ENCODE data around the gene CADM4. TPM values are rescaled to one million over a fixed set of nuclear protein-coding genes. Genes with fewer than 3 reads are reported as not detected.

CADM4 gene
- total and polyA plus RNA-seq, 2 donors (not counting 1 experiment from before 2014, with no cell fraction given): 0.21 to 0.42 TPM

GRCh38 chr19:43575955-43576878 is 63.4 kb downstream of the CADM4 start:
- peaks cover 0 to 10% of the 10 kb centered on the region in 2 experiments for H3K36me3 ChIP-seq (replicated peaks in 1 of 2; ENCODE audit: control extremely low read depth in 1 of 2, control insufficient read depth in 1 of 2, extremely low read depth in 1 of 2, insufficient read depth in 2 of 2, low read length in 1 of 2)
- peak overlapping the region; percentile 38 to 98 (median 82) for H3K4me3 ChIP-seq (ENCODE audit: control extremely low read depth in 1 of 5, extremely low read depth in 1 of 5, insufficient read depth in 1 of 5, low read depth in 2 of 5, low read length in 4 of 5)

More at GRCh38 chr19:43575955-43576878, 63.4 kb downstream of the CADM4 start:
- intact Hi-C loops (cut with micrococcal nuclease): loop anchor here (1.0 kb wide), 5 partner anchors 13 to 206 kb away; partner anchors contain the start of genes IRGQ, ZNF428, ZNF575 and ZNF576
- H3K27ac ChIP-seq (ENCODE audit: low read length in 2 of 2): peak overlapping the region; percentile 38 to 63
- 79% methylated on average over 29 of the region's 37 CpGs for WGBS (ENCODE audit: insufficient coverage)
- peak overlapping the region; percentile 78 for H3K27ac Mint-ChIP-seq
- no peak for TF ChIP-seq EZH2 (IDR thresholded peaks at IDR 0.05; ENCODE audit: borderline replicate concordance, insufficient read depth, low read depth, low read length, poor library complexity, severe bottlenecking)
- TF ChIP-seq CTCF (IDR thresholded peaks at IDR 0.05): no peak
- no peaks in the 10 kb centered on the region for H4K20me1 ChIP-seq (ENCODE audit: control insufficient read depth, insufficient read depth, low read length, poor library complexity, severe bottlenecking)
- POLR2A ChIA-PET: interaction anchor here (0.6 to 3.3 kb wide), 4 partner anchors 17 to 178 kb away, joined by 3 to 15 read pairs (median 8); partner anchors contain the start of genes IRGQ, ZNF575 and ZNF576
- peak overlapping the region; percentile 59 for H2AFZ ChIP-seq (ENCODE audit: insufficient read depth, low read depth, low read length, poor library complexity, severe bottlenecking)
- peaks cover 35% of the 10 kb centered on the region for H3K4me1 Mint-ChIP-seq
- peak overlapping the region; percentile 84 for H3K4me2 ChIP-seq (replicated peaks; ENCODE audit: low read depth, low read length, poor library complexity, severe bottlenecking)
- DNase-seq (no peak), ATAC-seq (ENCODE audit: low read depth) (peak; percentile 5)
- no peaks in the 10 kb centered on the region for H3K27me3 Mint-ChIP-seq
- H3K27me3 ChIP-seq (replicated peaks in 1 of 4; ENCODE audit: control extremely low read depth in 1 of 4, control insufficient read depth in 3 of 4, insufficient read depth in 4 of 4, low read length in 3 of 4): no peaks in the 10 kb centered on the region
- no peaks in the 10 kb centered on the region for H3K9me3 Mint-ChIP-seq (ENCODE audit: insufficient read depth)
- no peaks in the 10 kb centered on the region for H3K9me3 ChIP-seq (ENCODE audit: control extremely low read depth in 1 of 3, control insufficient read depth in 2 of 3, insufficient read depth in 1 of 3, low read length in 2 of 3)
- H3K4me3 Mint-ChIP-seq: peak overlapping the region; percentile 97
- peaks cover 16 to 37% of the 10 kb centered on the region in 2 donors for H3K4me1 ChIP-seq (ENCODE audit: control insufficient read depth in 2 of 2, insufficient read depth in 2 of 2, low read length in 2 of 2)
- H3K9ac ChIP-seq (ENCODE audit: low read length): peak overlapping the region; percentile 57
- peaks cover 32% of the 10 kb centered on the region for H3K79me2 ChIP-seq (ENCODE audit: control insufficient read depth, insufficient read depth, low read length)
- CTCF ChIA-PET: interaction anchor here (1.6 to 3.2 kb wide), 2 partner anchors 21 to 129 kb away, joined by 6 to 20 read pairs; no protein-coding TSS in a partner anchor
